Gastroesophageal sphincter (tissue), 4 donors: ENCODE measurements around the gene IGF2. TPM values are rescaled to one million over a fixed set of nuclear protein-coding genes. Genes with fewer than 3 reads are reported as not detected.

ENCODE experiments used
- ATAC-seq: fragments of 150-250 bp; one replicate; pipeline ENCODE4 v1.9.1; 2016; ENCODE audit warnings: mild to moderate bottlenecking, moderate library complexity
- H3K27ac ChIP-seq, 4 donors: fragments of 200-600 bp; sonication (generic) in 3 of 4; 1 replicate in 3 of 4; 2 replicates in 1 of 4; pipeline ENCODE4 v1.5.1; 2016 to 2019
- H3K27me3 ChIP-seq: fragments of 200-600 bp; sonication (generic); one replicate; pipeline ENCODE4 v1.5.1; 2019
- H3K36me3 ChIP-seq, 2 donors: fragments of 200-600 bp; sonication (generic); one replicate each; pipeline ENCODE4 v1.5.1; 2019; ENCODE audit warnings: control low read depth in 1 of 2
- H3K4me1 ChIP-seq, 3 donors: fragments of 200-600 bp; sonication (generic); 1 replicate in 2 of 3; 2 replicates in 1 of 3; pipeline ENCODE4 v1.5.1; 2016 to 2019; ENCODE audit warnings: control low read depth in 2 of 3
- H3K4me3 ChIP-seq, 2 donors: fragments of 200-600 bp; sonication (generic); one replicate each; pipeline ENCODE4 v1.5.1; 2019; ENCODE audit warnings: mild to moderate bottlenecking in 1 of 2, moderate library complexity in 1 of 2
- H3K9me3 ChIP-seq, 3 donors: fragments of 200-600 bp; sonication (generic); one replicate each; pipeline ENCODE4 v1.5.1; 2017 to 2019; ENCODE audit warnings: control low read depth in 2 of 3
- CTCF ChIP-seq, 4 experiments: fragments of 200-600 bp in 2 of 4; fragments of 450-650 bp in 2 of 4; sonication (generic) in 1 of 4; IDR thresholded peaks; one replicate each; pipeline ENCODE4 v1.5.1; 2017 to 2019; ENCODE audit warnings: antibody characterized with exemption in 4 of 4, mild to moderate bottlenecking in 2 of 4, moderate library complexity in 2 of 4
- EP300 ChIP-seq: sonication (generic); formaldehyde crosslinking; IDR thresholded peaks from one replicate; pipeline ENCODE4 v1.6.1; 2017; ENCODE audit warnings: antibody characterized with exemption, mild to moderate bottlenecking
- POLR2A ChIP-seq, 2 donors: fragments of 450-650 bp; IDR thresholded peaks; one replicate each; pipeline ENCODE4 v1.6.1; 2017; ENCODE audit warnings: antibody characterized with exemption in 2 of 2, mild to moderate bottlenecking in 2 of 2, moderate library complexity in 1 of 2
- POLR2AphosphoS5 ChIP-seq: sonication (generic); formaldehyde crosslinking; IDR thresholded peaks from one replicate; pipeline ENCODE4 v1.6.1; 2017; ENCODE audit warnings: antibody characterized with exemption
- WGBS, 2 donors: methylation state at CpG; one replicate each; pipeline ENCODE4 v1.1.5; 2018; ENCODE audit warnings: low coverage in 1 of 2; 5-methylcytosine and 5-hydroxymethylcytosine counted together
- total RNA-seq, 4 donors: library from RNA; depleted of rRNA; stranded (reverse); fragments of >200 nt; gene quantifications; one replicate each; pipeline ENCODE4 v1.1.0, GENCODE V29; 2016

The IGF2 gene
- total RNA-seq, 4 donors from 2014 or later: 8.7 to 49.5 (median 28.7) TPM

- ATAC-seq: no peak
Measured at GRCh38 chr11:2185324-2186085, 46.3 kb upstream of the IGF2 start.

GRCh38 chr11:2182692-2183474 is 43.7 kb upstream of the IGF2 start:
- H3K36me3 ChIP-seq: no peaks in the 10 kb centered on the region
- H3K27ac ChIP-seq: no peak overlapping the region
- H3K27me3 ChIP-seq: peaks cover 87% of the 10 kb centered on the region
- no peak overlapping the region for H3K4me3 ChIP-seq
- 80 to 93% methylated on average over 3 to 13 of the region's 20 CpGs for WGBS, 2 donors
- H3K9me3 ChIP-seq: no peaks in the 10 kb centered on the region
- no peaks in the 10 kb centered on the region for H3K4me1 ChIP-seq
- ATAC-seq: no peak
- TF ChIP-seq POLR2A (IDR thresholded peaks at IDR 0.05): no peak
- TF ChIP-seq EP300: no peak
- TF ChIP-seq POLR2AphosphoS5: no peak
- TF ChIP-seq CTCF (IDR thresholded peaks at IDR 0.05): no peak

More at GRCh38 chr11:2185324-2186085, 46.3 kb upstream of the IGF2 start:
- no peaks in the 10 kb centered on the region for H3K36me3 ChIP-seq
- peaks cover 91% of the 10 kb centered on the region for H3K27me3 ChIP-seq
- TF ChIP-seq POLR2A (IDR thresholded peaks at IDR 0.05): no peak
- no peak for TF ChIP-seq POLR2AphosphoS5
- no peak for TF ChIP-seq CTCF (IDR thresholded peaks at IDR 0.05)
- TF ChIP-seq EP300: no peak
- no peak overlapping the region for H3K27ac ChIP-seq
- no peaks in the 10 kb centered on the region for H3K4me1 ChIP-seq
- 14% methylated on average over 2 of the region's 23 CpGs; no CpG with 5 or more reads in 1 of the 2 donors for WGBS, 2 donors
- H3K4me3 ChIP-seq: no peak overlapping the region
- no peaks in the 10 kb centered on the region for H3K9me3 ChIP-seq

DNA sequence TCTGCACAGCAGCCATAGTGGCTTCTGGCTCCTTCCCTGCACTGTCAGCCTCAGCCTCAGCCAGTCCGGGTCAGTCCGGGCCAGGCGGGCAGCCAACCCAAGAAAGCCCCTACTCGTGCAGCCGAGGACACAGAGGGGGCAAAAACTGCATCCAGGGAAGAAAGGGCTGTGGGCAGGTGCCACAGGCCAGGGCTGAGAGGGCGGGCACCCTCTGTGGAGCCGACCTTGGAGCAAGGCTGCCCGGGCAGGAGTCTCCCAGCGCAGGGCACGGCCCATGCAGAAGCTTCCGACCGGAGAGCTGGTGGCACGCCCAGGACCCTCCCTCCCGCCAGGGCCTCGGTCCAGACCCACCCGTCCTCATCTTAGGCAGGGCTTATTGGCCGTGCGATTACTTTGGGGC is 42.9 kb upstream of the IGF2 start:
- Histone ChIP-seq H3K4me3 (no peak overlapping the region), H3K36me3 (no peaks in the 10 kb centered on the region), H3K9me3 (no peaks in the 10 kb centered on the region), H3K4me1 (no peaks in the 10 kb centered on the region), H3K27me3 (peaks cover 87% of the 10 kb centered on the region), H3K27ac (no peak overlapping the region)
- ATAC-seq: no peak
- 90 to 100% methylated on average over 2 to 5 of the region's 18 CpGs for WGBS, 2 donors
- TF ChIP-seq POLR2A (IDR thresholded peaks at IDR 0.05) (no peak), CTCF (IDR thresholded peaks at IDR 0.05) (no peak), POLR2AphosphoS5 (no peak), EP300 (no peak)

DNA sequence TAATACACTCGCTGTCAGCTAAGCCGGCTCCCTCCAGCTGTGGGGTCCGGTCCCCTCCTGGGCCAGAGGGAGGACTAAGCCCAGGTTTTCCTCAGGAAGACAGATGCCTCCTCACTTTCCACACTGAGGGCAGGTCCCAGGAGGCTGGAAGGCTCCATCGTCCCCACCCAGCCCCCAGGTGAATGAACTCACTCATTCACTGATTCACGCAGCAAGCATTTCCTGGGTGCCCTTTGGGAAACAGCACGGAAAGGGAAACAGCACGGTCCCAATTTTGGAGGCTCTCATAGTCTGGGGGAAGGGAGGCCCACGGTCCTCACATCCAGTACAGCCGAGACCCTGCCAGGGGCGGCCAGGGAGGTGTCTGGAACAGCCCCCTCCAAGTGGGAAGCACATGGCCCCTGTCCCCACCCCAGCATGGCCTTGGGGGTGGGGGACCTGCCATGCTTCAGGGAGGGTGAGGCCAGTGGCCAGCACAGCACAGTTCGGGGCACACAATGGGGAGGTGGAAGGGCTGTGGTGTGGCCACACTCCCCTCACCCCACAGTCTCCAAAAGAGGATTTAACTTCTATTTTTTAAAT is 41.7 kb upstream of the IGF2 start:
- Histone ChIP-seq H3K27ac (no peak overlapping the region), H3K4me1 (no peaks in the 10 kb centered on the region), H3K36me3 (no peaks in the 10 kb centered on the region), H3K9me3 (no peaks in the 10 kb centered on the region), H3K27me3 (peaks cover 78% of the 10 kb centered on the region), H3K4me3 (no peak overlapping the region)
- TF ChIP-seq POLR2AphosphoS5 (no peak), CTCF (IDR thresholded peaks at IDR 0.05) (no peak), POLR2A (IDR thresholded peaks at IDR 0.05) (no peak), EP300 (no peak)
- WGBS, 2 donors: 93% methylated on average over 3 of the region's 11 CpGs; no CpG with 5 or more reads in 1 of the 2 donors
- ATAC-seq: no peak
